GM18870 (cell line): ENCODE results near the gene AGT.
"Not testable (repeated sequence)": the region's sequence is repeated elsewhere in the genome, so short reads cannot be mapped to it uniquely, and the experiment has no call there.

Experiments used
- ATAC-seq: cut with Tn5 transposase; IDR thresholded peaks from one replicate; pipeline ENCODE4 v1.9.1; 2021; ENCODE audit warnings: moderate library complexity; ENCODE audit not compliant: unreplicated experiment

AGT gene

GRCh38 chr1:230707732-230708630 lies 5.9 kb downstream of the AGT start:
- no peak for ATAC-seq

- no peak for ATAC-seq
These were observed 6.8 kb downstream of the AGT start for GRCh38 chr1:230706887-230707731.

GRCh38 chr1:230706020-230706699 lies 7.8 kb downstream of the AGT start:
- ATAC-seq, result no peak

GRCh38 chr1:230705289-230706019 lies 8.5 kb downstream of the AGT start:
- ATAC-seq, result no peak

- no peak for ATAC-seq
These were observed 9.1 kb downstream of the AGT start for GRCh38 chr1:230704830-230705229.

- ATAC-seq, result no peak
These were observed 10.1 kb downstream of the AGT start for GRCh38 chr1:230703679-230704385.

GRCh38 chr1:230702934-230703678 lies 10.8 kb downstream of the AGT start:
- no peak for ATAC-seq

GRCh38 chr1:230701895-230702768 lies 11.8 kb downstream of the AGT start:
- no peak for ATAC-seq

- ATAC-seq, result no peak
These were observed 12.5 kb downstream of the AGT start for GRCh38 chr1:230701434-230701833.

- ATAC-seq, result no peak
These were observed 13.8 kb downstream of the AGT start for GRCh38 chr1:230700132-230700531.

- no peak for ATAC-seq
These were observed 14.2 kb downstream of the AGT start for GRCh38 chr1:230699716-230700115.

GRCh38 chr1:230698964-230699363 lies 15.0 kb downstream of the AGT start:
- ATAC-seq, result not testable (repeated sequence)

GRCh38 chr1:230698130-230698529 lies 15.8 kb downstream of the AGT start:
- no peak for ATAC-seq

GRCh38 chr1:230696722-230697437 lies 17.0 kb downstream of the AGT start:
- no peak for ATAC-seq

- no peak for ATAC-seq
These were observed 17.7 kb downstream of the AGT start for GRCh38 chr1:230696218-230696617.

GRCh38 chr1:230694991-230695390 lies 18.9 kb downstream of the AGT start:
- no peak for ATAC-seq

GRCh38 chr1:230694464-230694863 lies 19.5 kb downstream of the AGT start:
- ATAC-seq, result no peak

GRCh38 chr1:230693777-230694176 lies 20.1 kb downstream of the AGT start:
- no peak for ATAC-seq
